Endothelial cell (in vitro differentiated cells): ENCODE measurements around the gene FKBP4. TPM values are rescaled to one million over a fixed set of nuclear protein-coding genes. Genes with fewer than 3 reads are reported as not detected.

Experiments
- DNase-seq: peaks from one replicate; pipeline ENCODE4 v3.0.0; 2021; ENCODE audit warnings: low spot score
- H3K27ac Mint-ChIP-seq: one replicate; pipeline ENCODE4 v1.8.0; 2021; ENCODE audit warnings: mixed read lengths, inconsistent platforms; ENCODE audit not compliant: unreplicated experiment
- H3K27me3 Mint-ChIP-seq: one replicate; pipeline ENCODE4 v1.8.0; 2021; ENCODE audit warnings: mild to moderate bottlenecking, moderate library complexity, mixed read lengths, inconsistent platforms; ENCODE audit not compliant: unreplicated experiment
- H3K36me3 Mint-ChIP-seq: one replicate; pipeline ENCODE4 v1.8.0; 2021; ENCODE audit warnings: mild to moderate bottlenecking, low read depth, mixed read lengths, inconsistent platforms; ENCODE audit not compliant: unreplicated experiment
- H3K4me1 Mint-ChIP-seq: one replicate; pipeline ENCODE4 v1.8.0; 2021; ENCODE audit warnings: mild to moderate bottlenecking, mixed read lengths, inconsistent platforms; ENCODE audit not compliant: unreplicated experiment
- H3K4me3 Mint-ChIP-seq: one replicate; pipeline ENCODE4 v1.8.0; 2021; ENCODE audit warnings: mild to moderate bottlenecking, mixed read lengths, inconsistent platforms; ENCODE audit not compliant: unreplicated experiment
- H3K9me3 Mint-ChIP-seq: one replicate; pipeline ENCODE4 v1.8.0; 2021; ENCODE audit warnings: mixed read lengths, inconsistent platforms; ENCODE audit not compliant: unreplicated experiment
- CTCF ChIP-seq: fragments of 200-600 bp; sonication (generic); IDR thresholded peaks from one replicate; pipeline ENCODE4 v1.5.0; 2021; ENCODE audit warnings: antibody characterized with exemption; ENCODE audit not compliant: unreplicated experiment
- total RNA-seq: library from RNA; stranded (reverse); fragmentation: NEBNext Ultra II Directional; extraction: Animal tissue kit (Norgen Biotek cat#: 25700); gene quantifications from one replicate; pipeline ENCODE4 v1.2.1, GENCODE V29; 2021; ENCODE audit not compliant: unreplicated experiment

The FKBP4 gene
- total RNA-seq, 1 donor from 2014 or later, result 39.6 TPM

- Mint-ChIP-seq H3K4me3 (no peak overlapping the region), H3K9me3 (no peaks in the 10 kb centered on the region), H3K27ac (no peak overlapping the region), H3K27me3 (peaks cover 4% of the 10 kb centered on the region), H3K36me3 (peaks cover 45% of the 10 kb centered on the region), H3K4me1 (no peaks in the 10 kb centered on the region)
- no peak for TF ChIP-seq CTCF
- DNase-seq, result no peak
Measured at GRCh38 chr12:2803635-2804392, 9.0 kb downstream of the FKBP4 start.

DNA sequence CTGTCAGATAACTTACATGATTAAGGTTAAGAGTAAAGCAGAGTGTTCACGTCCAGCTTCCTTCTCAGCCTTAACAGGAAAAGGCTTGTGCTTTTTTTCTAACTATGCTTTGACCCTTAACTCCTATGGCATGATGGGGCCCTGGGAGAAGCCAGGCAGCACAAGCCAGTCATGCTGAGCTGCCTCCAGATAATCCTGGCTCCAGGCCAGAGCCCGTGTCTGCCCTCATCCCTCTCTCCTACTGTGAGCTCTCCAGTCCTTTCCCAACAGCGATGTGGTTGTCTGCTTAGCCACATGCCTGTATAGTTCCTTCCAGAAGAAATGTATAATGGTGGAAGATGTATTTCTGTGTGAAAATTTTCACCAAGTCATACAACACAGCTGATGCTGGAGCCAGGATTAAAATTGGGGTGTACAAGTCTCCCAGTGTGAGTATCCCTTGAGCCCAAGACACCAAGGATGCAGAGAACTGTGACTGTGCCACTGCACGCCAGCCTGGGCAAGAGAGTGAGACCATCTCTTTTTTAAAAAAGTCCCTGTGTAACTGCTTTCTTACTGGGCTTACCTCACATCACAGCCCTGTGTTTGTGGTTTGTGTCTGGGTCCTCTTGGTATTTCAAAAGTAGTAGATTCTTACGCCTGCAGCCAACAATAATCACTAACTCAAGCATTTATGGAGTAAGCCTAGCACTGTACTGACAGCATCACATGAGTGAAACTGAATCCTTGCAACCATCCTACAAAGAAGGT lies 9.8 kb downstream of the FKBP4 start:
- Mint-ChIP-seq H3K4me1 (no peaks in the 10 kb centered on the region), H3K27ac (peak overlapping the region; percentile 51), H3K4me3 (no peak overlapping the region), H3K27me3 (peaks cover 4% of the 10 kb centered on the region), H3K36me3 (peaks cover 37% of the 10 kb centered on the region), H3K9me3 (no peaks in the 10 kb centered on the region)
- no peak for DNase-seq
- no peak for TF ChIP-seq CTCF

- H3K27me3 Mint-ChIP-seq, result peaks cover 6% of the 10 kb centered on the region
- no peaks in the 10 kb centered on the region for H3K4me1 Mint-ChIP-seq
- peaks cover 33% of the 10 kb centered on the region for H3K36me3 Mint-ChIP-seq
- H3K4me3 Mint-ChIP-seq, result no peak overlapping the region
- no peaks in the 10 kb centered on the region for H3K9me3 Mint-ChIP-seq
- DNase-seq, result no peak
- no peak overlapping the region for H3K27ac Mint-ChIP-seq
- TF ChIP-seq CTCF, result no peak
Measured at GRCh38 chr12:2805143-2805520, 10.4 kb downstream of the FKBP4 start.

GRCh38 chr12:2806700-2807099 lies 11.9 kb downstream of the FKBP4 start:
- no peak for DNase-seq
- Mint-ChIP-seq H3K27me3 (peaks cover 6% of the 10 kb centered on the region), H3K36me3 (peaks cover 24% of the 10 kb centered on the region), H3K27ac (no peak overlapping the region), H3K4me1 (no peaks in the 10 kb centered on the region), H3K4me3 (no peak overlapping the region), H3K9me3 (no peaks in the 10 kb centered on the region)
- no peak for TF ChIP-seq CTCF

- no peaks in the 10 kb centered on the region for H3K36me3 Mint-ChIP-seq
- peak overlapping the region; percentile 97 for H3K27ac Mint-ChIP-seq
Measured at GRCh38 chr12:2811801-2812200, 17.0 kb downstream of the FKBP4 start.

More at GRCh38 chr12:2811801-2812200, 17.0 kb downstream of the FKBP4 start:
- no peak for DNase-seq
- TF ChIP-seq CTCF, result no peak
- Mint-ChIP-seq H3K4me3 (no peak overlapping the region), H3K27me3 (peaks cover 2% of the 10 kb centered on the region), H3K9me3 (no peaks in the 10 kb centered on the region), H3K4me1 (peaks cover 6% of the 10 kb centered on the region)
